ENCODE results near the gene BATF3. TPM values are rescaled to one million over a fixed set of nuclear protein-coding genes. Genes with fewer than 3 reads are reported as not detected.

BATF3 gene
- total RNA-seq, 1 experiment from 2014 or later: 3.8 TPM

- DNase-seq (ENCODE audit: low spot score): no peak
These were observed 4.4 kb upstream of the BATF3 start for GRCh38 chr1:212703991-212704564.

- no peak for DNase-seq (ENCODE audit: low spot score)
These were observed 3.0 kb upstream of the BATF3 start for GRCh38 chr1:212702672-212703071.

DNA sequence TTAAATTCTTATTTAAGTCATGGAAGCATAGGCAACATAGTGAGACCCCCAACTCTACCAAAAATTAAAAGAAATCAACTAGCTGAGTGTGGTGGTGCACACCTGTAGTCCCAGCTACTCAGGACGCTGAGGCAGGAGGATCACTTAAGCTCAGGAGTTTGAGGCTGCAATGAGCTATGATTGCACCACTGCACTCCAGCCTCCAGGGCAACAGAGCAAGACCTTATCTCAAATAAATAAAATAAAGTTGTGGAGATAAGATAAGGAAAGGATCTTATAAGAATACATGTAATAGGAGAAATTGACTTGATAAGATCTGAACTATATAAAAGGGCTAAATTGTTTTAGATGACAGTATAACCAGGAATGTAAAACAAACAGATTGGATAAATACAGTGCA, 2.3 kb upstream of the BATF3 start:
- no peak for DNase-seq (ENCODE audit: low spot score)

DNA sequence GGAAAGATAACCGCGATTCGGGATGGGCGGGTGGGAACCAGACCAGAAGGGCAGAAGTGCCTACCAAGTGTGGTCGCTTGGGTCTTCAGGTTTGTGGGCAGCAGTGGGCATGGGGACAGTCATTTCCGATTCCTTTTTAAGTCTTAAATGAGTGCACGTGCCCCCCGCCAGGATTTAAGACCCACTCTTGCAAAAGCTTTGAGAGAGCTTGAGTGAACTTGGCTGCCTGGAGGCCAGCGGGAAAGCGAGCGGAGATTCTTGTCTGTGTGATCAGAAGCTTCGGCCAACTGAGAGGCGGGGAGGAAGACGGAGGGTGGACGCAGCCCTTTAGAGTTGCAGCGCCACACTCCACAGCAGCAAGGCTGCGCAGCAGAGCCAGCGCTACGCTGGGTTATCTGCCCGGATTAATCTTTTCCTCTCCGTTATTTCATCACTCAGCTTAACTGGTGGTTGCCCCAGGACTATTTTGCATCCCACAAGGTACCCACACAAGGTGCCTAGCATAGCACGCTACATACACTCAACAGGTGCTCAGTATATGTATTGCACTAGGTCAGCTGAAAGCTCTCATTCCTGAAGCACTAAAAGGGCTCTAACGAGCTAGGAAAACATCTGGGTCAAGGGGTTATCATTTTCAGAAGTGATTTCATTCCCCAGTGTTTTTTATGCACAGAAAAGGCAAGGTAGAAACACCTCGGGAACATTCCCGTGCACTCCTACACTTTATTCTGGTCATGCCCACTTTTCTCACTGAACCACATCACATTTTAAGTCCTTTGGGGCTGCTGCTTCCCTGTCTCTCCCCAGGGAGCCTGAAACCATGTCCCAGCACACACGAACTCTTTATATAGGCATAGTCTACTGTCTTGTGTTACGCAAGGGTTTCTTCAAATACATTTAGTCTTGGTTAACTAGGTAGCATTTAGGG, 1.5 kb upstream of the BATF3 start:
- no peak for DNase-seq (ENCODE audit: low spot score)

DNA sequence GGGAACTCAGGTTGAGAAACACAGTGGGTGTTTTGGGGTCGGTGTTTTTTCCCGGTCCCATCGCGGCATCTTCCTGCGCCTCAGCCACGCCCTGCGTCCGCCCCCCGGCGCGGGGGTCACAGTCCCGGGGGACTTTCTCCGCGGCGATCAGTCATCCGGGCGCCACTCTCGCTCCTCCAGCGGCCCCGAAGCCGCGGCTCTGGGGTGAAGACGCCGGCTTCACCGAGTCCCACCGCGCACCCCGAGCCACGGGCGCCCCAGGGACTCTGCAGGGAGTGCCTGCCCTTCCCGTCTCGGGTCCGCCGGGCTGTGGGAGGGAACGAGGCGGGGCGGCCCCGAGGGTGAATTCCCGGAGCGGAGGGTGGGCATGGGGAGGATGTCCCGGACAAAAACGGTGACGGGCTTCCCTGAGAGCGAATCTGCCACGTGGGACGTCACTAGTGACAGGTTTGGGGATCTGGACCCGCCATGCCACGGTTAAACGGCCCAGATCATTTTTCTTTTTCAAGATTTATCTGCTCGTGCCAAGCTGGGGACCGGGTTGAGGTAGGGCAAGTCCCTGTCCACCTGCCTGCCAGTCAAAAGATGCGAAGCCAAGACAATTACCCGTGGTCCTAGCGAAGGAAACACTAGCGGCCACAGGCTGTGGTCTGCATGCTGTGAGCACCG, 717 bp upstream of the BATF3 start:
- no peak for DNase-seq (ENCODE audit: low spot score)

- DNase-seq (ENCODE audit: low spot score): peak; percentile 26
These were observed 476 bp downstream of the BATF3 start for GRCh38 chr1:212699104-212699624.

DNA sequence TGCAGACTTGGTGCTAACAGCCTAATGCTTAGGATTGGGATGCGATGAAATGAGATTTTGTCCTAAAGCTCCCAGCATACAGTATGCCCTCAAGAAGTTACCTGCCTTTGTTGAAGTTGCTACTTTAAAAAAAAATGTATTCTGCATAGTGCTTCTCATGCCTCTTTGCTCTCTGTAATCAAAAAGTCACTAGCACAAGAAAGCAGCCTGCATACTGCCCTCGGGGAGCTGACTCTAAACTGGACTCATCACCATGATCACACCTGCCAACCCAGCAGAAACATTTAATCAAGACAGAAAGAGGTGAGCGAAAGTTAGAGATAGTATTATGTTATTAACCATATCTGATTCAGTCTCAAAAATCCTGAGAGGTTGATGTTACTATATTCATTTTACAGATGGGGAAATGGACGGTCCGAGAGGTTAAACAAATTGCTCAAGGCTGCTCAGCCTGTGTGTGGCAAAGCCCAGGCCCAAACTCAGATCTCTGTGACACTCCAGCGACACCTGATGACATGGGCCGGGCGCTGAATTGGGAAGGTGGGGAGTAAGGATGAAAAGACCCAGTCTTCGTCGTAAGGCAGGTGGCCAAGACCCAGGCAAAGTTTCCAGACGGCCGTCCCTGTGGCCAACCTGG, 1.1 kb downstream of the BATF3 start:
- DNase-seq (ENCODE audit: low spot score): no peak

- DNase-seq (ENCODE audit: low spot score): no peak
These were observed 2.8 kb downstream of the BATF3 start for GRCh38 chr1:212696721-212697331.

DNA sequence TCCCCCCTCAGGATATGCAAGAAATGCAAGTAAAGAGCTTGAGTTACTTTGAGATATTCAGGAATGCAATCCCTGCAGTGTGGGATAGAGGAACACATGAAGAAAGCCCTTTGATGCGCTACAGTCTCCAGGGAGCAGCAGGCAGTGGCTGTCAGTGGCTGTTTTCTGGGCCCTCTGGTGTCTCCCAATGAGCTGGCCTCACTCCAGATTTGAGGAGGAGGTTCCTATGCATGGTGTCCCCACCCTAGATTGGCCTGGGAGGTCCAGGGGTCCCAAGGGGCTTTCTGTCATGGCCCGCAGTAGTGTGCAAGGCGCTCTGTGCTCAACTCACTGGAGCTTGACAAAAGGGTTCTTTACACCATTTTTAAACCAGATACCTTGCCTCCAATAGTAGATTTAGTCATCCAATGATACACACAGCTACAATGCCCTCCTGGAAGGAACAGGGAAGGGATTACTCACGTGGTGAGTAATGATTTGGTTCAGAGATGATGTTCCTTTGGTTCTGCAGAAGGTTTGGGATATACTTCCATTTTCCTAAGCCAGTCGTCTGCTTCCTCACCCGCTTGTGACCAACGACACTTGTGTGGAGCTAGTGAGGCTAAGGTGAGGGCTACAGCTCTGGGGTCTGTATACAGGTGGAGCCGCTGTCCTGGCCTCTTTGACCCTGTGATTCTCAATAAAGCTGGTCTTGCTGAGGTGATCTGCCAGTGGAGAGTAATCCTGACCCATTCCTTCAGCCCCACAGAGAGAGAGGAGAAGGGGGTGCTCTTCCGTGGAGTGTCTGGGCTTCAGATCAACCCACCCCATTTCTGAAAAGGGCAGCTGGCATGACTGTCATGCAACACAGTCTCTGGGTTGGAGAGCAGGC, 6.6 kb downstream of the BATF3 start:
- no peak for DNase-seq (ENCODE audit: low spot score)

DNA sequence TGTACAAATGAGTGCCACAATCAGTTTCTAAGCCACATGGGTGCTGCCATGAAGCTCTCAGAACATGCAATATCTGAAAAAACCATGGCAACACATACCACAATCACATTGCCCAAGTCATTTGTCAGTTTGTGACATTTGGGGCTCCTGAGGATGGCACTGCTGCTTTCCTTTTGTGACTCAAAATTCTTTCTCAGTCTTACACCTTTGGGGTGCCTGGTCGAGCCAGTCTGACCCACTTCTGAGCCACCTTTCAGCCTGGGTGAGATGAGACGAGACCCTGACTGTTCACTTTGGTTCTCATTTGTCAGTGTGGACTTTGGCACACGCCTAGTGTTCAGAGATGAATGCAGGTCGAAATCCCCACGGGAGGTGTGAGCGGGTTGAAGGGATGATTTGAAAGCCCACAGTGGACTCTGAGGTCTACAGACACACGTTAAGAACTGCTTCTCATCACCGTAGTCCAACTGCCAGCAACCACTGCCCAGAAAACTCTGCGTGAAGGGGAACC, 8.0 kb downstream of the BATF3 start:
- no peak for DNase-seq (ENCODE audit: low spot score)

DNA sequence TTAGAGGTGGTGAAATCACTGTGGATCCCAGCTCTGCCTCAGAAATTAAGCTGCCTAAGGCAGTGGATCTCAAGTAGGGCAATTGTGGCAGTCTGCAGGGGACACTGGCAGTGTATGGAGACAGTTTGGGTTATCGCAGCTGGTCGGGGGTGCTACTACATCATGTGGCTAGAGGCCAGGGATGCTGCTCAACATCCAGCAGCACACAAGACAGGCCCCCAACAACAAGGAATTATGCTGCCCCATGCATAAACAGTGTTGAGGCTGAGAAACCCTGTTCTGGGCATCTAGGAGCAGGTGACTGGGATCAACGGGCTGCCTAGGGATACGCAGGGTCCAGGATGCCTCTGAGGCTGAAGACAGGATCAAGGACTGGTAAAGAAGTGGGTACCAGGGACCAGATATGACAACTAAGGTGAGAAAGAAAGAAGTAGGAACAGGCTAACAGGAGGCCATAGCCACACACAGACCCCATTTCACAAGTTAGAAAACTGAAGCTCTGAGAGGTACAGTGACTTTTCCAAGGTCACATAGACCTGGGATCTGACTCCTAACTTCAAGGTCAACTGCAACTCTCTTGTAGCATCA, 8.7 kb downstream of the BATF3 start:
- no peak for DNase-seq (ENCODE audit: low spot score)

- DNase-seq (ENCODE audit: low spot score): no peak
These were observed 9.7 kb downstream of the BATF3 start for GRCh38 chr1:212689758-212690529.

- no peak for DNase-seq (ENCODE audit: low spot score)
These were observed 10.4 kb downstream of the BATF3 start for GRCh38 chr1:212689196-212689725.

DNA sequence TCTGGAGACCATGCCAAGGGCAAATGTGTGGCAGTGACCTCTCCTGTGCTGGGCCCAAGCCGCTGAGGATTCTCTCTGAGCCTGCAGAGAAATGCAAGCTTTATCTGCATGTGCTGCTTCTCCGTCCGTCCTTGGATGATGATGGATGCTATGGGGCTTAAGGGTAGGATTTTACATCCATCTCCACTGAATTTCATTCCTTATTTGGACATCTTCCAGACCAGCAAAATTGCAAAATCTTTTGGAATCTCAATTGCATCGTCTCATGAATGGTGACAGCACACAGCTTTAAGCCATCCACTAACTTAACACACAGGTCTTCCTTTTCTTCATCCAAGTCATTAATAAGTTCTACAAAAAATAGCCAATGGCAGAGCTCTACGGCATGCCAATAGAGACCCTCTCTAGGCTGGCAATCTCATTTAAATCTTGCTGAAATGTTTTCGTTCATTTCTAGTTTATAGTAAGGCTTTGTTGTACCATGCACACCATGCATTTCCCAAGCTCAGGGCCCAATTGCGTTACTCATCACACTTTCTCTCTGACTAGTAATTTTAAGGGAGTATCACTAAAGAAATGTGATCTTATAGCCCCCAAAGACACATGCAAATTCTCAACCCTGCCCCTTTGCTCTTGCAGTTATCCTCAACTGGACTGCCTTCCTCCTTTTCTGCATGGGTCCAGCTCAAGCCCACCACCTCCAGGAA, 11.1 kb downstream of the BATF3 start:
- no peak for DNase-seq (ENCODE audit: low spot score)

GRCh38 chr1:212687811-212688210, 11.8 kb downstream of the BATF3 start:
- DNase-seq (ENCODE audit: low spot score): no peak

DNA sequence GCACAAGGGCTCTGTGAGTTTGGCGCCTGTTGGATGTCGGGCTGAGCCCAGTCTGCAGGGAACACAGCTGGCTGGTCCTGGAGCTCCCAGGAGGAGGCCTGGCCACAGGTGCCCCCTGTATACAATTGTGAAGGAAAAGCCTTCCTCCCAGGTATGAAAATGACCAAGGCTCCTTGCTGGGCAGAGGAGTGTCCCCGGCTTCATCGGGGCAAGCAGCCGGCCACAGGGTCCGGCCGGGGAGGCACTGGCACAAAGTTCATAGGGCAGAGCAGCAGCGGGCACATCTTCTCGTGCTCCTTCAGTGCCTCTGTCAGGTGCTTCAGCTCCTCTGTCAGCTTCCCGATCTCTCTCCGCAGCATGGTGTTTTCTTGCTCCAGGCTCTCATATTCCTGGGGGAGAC, 13.0 kb downstream of the BATF3 start:
- DNase-seq (ENCODE audit: low spot score): no peak

DNA sequence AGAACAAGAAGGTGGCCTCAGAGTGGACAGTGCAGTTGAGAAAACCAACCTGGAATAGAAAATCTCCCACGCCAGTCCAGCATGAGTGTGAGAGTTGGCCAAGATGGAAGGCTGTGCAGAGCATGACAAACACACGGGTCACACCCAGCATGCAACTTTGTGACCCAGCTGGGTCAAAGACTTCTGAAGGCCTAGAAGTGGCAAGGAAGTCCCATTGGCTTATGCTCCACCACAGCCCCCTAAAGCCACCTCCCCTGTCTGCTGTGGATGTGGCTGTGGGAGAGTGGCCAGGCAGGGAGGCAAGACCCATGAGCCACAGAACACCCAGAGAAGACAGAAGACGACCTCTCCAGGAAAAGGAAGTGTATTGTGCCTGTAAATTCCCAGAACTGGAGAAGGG, 13.6 kb downstream of the BATF3 start:
- DNase-seq (ENCODE audit: low spot score): no peak

DNA sequence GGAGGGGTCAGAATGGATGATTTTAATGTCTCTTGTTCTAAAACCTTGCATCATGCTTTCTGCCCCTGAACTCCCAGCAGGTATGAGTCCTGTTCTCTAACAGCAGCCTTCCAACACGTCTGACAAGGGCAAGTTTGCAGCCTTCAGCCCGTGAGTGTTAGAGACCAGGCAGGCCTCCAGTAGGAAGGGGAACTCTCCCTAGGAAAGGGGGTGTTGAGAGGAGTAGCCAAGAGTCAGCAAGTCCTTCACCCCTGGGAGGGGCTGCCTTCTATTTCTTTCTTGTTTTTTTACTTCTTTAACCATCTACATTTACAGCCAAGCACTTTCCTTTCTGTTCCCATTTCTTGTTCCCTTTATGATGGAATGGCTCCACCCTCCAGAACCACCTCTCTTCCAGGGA, 14.2 kb downstream of the BATF3 start:
- DNase-seq (ENCODE audit: low spot score): no peak

All from H4 (cell line).